UCSD-AML1 (cell line): ENCODE measurements around the gene IRAK2.
A peak's percentile ranks its signal among the peaks of the same experiment; 100 is the strongest.
"Not testable (repeated sequence)": the region's sequence is repeated elsewhere in the genome, so short reads cannot be mapped to it uniquely, and the experiment has no call there.

ENCODE experiments used
- DNase-seq: peaks from one replicate; lab custom pipeline; 2025; ENCODE audit not compliant: unreplicated experiment; lab: John Stamatoyannopoulos, UW

IRAK2 gene, protein sequence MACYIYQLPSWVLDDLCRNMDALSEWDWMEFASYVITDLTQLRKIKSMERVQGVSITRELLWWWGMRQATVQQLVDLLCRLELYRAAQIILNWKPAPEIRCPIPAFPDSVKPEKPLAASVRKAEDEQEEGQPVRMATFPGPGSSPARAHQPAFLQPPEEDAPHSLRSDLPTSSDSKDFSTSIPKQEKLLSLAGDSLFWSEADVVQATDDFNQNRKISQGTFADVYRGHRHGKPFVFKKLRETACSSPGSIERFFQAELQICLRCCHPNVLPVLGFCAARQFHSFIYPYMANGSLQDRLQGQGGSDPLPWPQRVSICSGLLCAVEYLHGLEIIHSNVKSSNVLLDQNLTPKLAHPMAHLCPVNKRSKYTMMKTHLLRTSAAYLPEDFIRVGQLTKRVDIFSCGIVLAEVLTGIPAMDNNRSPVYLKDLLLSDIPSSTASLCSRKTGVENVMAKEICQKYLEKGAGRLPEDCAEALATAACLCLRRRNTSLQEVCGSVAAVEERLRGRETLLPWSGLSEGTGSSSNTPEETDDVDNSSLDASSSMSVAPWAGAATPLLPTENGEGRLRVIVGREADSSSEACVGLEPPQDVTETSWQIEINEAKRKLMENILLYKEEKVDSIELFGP

DNA sequence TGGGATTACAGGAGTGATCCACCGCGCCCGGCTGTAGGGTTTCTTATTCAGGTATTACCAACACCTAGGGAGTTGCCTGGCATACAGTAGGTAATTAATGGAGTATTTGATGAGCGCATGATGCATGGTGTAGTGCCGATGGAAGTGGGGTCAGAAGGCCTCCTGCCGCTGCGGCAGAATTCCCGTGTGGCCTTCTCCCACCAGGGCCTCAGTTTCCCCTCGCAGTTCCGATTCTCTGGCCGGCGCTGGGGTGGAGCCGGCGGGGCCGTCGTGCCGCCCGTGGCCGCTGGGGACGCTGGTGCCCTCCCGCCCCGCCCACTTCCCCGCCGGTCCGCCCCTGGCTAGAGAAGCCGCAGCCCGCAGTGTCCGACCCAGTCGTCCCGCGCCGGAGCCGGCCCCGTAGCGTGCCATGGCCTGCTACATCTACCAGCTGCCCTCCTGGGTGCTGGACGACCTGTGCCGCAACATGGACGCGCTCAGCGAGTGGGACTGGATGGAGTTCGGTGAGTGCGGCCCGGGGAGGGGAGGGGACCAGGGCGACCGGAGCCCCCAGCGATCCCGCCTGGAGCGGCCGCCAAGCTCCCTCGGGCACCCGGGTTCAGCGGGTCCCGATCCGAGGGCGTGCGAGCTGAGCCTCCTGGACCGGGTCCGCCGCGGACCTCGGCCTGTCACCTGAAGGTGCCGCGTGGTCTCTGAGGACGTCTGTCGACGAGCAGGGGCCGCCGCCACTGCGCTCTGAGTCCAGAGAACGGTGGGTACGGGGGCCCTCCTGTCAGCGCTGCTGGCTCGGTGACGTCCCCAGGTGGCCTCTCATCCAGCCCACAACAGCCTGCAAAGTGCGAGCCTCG lies at the start of gene IRAK2:
Gene IRAK2 (plus strand): TSS at position 374 of the 848 bp plus-strand sequence. CDS start 36 bp downstream, at position 410.
- DNase-seq: peak; percentile 70

DNA sequence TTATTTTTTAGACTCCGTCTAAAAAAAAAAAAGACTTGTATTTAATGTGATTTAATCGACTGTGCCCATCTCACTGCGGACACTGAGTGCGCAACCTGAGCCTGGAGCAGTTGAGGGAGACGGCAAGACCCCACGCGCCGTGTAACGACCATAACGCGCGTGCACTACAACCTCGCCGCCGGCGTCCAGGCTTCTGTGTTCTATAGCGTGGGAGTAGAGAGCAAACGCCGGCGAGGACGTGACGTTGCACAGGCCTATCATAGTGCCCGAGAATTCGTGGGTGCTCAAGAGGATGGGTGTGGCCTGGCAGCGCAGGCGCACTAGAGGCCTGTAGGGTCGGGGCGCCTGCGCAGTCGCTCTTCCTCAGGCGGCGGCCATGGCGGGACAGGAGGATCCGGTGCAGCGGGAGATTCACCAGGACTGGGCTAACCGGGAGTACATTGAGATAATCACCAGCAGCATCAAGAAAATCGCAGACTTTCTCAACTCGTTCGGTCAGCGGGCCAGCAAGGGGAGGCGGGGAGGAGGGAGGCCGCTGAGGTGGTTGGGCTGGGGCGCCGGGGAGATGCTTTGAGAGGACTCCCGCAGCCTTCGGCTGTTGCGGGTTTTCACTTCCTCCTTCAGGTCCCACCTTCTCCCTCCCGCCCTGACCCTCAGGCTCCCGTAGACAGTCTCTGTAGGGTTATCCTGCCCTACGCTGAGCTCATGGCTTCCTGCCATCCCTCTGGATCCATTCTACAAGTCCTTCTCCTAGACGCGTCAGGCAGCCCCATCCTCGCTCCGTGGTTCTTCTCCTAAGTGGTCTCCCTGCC lies 49.2 kb upstream of the IRAK2 start, which contains the start of gene BRK1:
Gene BRK1 (plus strand): TSS at position 350 of the 812 bp plus-strand sequence. CDS start 27 bp downstream, at position 377.
- DNase-seq: peak; percentile 95

DNA sequence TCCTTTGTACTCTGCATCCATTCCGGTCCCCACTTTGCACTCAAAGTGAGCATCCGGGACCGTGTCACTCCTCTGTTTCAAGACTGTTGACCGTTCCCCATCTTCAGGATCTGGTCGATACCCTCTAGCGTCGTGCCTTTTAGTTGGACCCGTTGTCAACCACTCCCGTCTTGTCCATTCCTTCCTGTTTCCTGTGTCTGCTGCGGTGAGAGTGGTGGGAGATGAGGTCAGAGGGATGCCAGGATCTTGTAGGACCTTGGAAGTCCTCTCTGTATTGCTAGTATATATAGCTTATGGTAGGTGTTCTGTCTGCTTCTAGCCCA lies 48.6 kb upstream of the IRAK2 start:
- peak; percentile 73 for DNase-seq

DNA sequence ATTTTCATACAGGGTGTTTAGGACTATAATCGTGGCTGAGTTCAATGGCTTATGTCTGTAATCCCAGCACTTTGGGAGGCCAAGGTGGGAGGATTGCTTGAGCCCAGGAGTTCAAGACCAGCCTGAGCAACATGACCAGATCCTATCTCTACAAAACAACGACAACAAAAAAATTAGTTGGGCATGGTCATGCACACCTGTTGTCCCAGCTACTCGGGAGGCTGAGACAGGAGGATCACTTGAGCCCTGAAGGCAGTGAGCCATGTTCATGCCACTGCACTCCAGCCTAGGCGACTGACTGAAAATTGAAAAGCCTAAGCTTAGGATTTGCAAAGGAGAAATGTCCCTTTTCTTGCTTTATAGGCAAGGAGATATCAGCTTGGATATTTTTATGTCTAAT lies 47.8 kb upstream of the IRAK2 start:
- DNase-seq: no peak

DNA sequence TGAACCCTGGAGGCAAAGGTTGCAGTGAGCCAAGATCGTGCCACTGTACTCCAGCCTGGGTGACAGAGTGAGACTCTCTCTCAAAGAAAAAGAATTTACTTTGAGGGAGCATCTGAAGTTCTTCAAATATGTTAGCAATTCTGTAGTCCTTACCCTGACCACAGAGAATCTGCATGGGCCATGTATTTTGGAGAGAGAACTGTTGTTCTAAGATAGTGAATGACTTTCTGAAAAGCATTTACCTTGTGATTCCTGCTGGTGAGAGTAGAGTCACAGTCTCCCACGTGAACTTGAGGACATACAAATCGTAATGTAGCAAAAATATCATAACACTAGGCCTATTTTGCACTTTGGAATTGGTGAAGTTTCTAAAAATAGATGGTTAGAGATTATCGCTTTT lies 45.3 kb upstream of the IRAK2 start:
- DNase-seq: no peak

DNA sequence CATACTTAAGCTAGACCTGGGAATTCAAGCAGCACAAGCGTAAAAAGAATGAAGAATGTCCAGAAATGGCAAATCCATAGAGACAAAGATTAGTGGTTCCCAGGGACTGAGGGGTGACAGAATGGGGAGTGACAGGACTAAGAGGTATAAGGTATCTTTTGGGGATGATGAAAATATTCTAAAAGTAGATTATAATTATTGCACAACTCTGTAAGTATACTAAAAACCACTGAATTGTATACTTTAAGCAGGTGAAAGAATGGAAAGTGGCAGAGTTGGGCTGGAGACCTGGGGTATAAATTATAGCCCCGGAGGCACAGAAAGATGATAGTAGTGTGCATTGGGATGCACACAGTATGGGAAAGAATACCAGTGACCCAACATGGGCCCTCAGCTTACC lies 43.7 kb upstream of the IRAK2 start:
- DNase-seq: no peak

DNA sequence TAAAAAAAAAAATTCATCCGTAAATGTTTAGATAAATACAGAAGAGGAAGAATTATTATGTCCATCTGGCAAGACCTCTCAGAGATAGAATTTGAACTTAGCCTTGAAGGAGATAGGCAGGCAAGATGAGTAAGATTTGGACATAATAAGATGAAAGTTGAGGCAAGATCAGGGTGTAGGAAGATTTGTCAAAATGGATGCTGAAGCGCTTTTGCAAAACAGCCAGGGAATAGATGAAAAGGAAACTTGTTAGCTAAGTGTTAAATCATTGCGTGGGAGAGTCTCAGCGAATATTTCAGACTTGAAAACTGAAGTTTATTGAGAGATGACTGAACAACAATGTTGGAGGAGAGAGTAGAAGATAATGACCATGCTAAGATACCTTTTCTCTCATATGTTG lies 42.0 kb upstream of the IRAK2 start:
- no peak for DNase-seq

DNA sequence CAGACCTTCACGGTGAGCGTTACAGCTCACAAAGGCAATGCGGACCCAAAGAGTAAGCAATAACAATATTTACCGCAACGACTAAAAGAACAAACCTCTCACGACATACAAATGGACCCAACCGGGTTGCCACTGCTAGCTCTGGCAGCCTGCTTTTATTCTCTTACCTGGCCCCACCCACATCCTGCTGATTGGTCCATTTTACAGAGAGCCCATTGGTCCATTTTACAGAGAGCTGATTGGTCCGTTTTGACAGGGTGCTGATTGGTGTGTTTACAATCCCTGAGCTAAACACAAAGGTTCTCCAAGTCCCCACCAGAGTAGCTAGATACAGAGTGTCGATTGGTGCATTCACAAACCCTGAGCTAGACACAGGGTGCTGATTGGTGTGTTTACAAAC lies 28.8 kb upstream of the IRAK2 start:
- not testable (repeated sequence) for DNase-seq

DNA sequence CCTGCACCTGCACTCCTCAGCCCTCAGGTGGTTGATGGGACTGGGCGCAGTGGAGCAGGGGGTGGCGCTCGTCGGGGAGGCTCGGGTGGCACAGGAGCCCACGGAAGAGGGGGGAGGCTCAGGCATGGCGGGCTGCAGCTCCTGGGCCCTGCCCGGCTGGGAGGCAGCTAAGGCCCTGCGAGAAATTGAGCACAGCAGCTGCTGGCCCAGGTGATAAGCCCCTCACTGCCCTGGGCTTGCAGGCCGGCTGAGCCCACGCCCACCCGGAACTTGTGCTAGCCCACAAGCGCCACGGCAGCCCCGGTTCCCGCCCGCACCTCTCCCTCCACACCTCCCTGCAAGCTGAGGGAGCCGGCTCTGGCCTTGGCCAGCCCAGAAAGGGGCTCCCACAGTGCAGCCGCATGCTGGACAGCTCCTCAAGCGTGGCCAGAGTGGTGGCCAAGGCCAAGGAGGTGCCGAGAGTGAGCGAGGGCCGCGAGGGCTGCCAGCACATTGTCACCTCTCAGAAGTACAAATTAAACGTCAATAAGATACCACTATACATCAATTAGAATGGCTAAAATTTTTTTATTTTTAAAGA lies 28.2 kb upstream of the IRAK2 start:
- DNase-seq: no peak

DNA sequence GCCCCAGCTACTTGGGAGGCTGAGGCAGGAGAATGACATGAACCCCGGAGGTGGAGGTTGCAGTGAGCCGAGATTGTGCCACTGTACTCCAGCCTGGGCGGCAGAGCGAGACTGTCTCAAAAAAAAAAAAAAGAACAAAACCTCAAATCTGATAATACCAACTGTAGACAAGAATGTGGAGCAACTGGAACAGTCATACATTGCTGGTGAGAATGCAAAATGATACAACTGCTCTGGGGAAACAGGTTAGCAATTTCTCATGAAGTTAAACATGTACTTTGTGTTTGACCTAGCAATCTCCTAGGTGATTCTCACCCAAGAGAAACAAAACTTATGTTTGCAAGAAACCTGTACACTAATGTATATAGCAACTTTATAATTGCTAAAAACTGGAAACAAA lies 27.5 kb upstream of the IRAK2 start:
- DNase-seq: no peak

DNA sequence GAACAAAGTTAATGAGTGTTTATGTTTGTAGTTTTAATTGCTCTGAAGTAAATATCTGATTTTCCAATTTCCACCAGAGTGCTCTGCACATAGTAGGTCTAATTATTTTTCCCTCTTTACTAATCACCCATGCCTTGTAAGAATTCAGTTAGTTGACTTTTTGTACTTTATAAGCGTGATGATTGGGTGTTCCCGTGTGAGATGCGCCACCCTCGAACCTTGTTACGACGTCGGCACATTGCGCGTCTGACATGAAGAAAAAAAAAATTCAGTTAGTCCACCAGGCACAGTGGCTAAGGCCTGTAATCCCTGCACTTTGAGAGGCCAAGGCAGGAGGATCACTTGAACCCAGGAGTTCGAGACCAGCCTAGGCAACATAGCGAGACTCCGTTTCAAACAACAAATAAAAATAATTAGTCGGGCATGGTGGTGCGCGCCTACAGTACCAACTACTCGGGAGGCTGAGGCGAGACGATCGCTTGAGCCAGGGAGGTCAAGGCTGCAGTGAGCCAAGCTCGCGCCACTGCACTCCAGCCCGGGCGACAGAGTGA lies 23.6 kb upstream of the IRAK2 start:
- DNase-seq: no peak

DNA sequence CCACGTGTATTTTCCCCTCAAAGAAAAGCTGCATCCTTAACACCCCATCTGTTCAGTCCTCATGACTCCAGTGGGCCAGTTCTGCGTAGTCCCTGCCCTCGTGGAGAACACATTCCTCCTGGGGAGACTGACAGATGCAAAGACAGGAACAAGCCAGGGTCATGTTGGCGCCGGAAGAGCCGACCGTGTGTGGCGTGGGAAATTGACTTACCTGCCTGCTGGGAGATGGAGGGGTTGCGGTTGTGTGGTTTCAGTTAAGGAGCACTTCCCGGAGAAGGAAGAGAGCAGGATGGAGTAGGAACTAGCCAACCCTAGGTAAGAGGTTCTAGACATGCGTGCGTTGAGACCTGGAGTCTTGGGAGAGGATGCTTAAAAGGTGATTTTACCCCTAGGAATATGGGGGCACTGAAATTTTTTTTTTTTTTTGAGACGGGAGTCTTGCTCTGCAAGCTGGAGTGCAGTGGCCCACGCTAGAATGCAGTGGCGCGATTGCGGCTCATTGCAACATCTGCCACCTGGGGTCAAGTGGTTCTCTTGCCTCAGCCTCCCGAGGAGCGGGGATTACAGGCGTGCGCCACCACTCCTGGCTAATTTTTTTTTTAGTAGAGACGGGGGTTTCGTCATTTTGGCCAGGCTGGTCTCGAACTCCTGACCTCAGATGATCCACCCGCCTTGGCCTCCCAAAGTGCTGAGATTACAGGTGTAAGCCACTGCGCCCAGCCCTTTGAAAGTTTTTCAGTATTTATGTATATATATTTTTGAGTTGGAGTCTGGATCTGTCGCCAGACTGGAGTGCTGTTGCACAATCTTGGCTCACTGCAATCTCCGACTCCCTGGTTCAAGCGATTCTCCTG lies 21.8 kb upstream of the IRAK2 start:
- peak; percentile 45 for DNase-seq

DNA sequence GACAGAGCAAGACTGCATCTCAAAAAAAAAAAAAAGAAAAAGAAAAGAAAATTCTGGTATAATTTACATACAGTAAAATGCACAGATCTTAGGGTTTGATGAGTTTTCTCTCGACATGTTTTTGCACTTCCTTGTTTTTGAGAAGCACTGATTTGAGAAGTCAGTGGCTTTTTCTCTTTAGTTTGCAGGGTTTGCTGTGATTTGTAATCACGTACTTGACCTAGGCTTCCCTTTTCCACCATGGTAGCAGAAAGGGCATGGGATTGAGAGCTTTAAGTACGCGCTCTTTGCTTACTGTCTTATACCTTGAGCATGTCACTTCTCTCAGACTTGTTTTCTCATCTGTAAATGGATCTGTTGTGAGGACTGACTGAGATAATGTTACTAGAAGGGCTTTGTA lies 19.0 kb upstream of the IRAK2 start:
- DNase-seq: no peak

DNA sequence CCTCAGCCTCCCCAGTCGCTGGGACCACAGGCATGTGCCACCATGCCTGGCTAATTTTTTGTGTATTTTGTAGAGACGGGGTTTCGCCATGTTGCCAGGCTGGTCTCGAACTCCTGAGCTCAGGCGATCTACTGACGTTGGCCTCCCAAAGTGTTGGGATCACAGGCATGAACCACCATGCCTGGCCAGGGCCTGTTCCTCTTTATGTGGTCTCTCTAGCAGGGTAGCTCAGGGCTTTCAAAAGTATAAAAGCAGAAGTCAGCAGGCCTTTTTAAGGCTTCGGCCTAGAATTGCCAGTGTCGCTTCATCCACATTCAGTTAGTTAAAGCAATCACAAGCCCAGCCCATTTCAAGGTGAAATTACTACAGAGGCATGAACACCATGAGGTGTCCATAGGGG lies 15.5 kb upstream of the IRAK2 start:
- DNase-seq: no peak

DNA sequence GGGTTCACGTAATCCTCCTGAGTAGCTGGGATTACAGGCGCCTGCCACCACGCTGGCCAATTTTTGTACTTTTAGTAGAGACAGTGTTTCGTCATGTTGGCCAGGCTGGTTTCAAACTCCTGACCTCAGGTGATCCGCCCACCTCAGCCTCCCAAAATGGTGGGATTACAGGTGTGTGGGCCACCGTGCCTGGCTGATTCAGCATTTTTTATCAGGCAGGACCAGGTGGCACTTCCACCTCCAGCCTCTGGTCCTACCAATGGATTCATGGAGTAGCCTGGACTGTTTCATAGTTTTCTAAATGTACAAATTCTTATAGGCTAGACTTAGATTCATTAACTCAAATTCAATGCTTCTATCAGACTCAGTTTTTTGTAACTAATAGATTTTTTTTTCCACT lies 13.7 kb upstream of the IRAK2 start:
- no peak for DNase-seq

DNA sequence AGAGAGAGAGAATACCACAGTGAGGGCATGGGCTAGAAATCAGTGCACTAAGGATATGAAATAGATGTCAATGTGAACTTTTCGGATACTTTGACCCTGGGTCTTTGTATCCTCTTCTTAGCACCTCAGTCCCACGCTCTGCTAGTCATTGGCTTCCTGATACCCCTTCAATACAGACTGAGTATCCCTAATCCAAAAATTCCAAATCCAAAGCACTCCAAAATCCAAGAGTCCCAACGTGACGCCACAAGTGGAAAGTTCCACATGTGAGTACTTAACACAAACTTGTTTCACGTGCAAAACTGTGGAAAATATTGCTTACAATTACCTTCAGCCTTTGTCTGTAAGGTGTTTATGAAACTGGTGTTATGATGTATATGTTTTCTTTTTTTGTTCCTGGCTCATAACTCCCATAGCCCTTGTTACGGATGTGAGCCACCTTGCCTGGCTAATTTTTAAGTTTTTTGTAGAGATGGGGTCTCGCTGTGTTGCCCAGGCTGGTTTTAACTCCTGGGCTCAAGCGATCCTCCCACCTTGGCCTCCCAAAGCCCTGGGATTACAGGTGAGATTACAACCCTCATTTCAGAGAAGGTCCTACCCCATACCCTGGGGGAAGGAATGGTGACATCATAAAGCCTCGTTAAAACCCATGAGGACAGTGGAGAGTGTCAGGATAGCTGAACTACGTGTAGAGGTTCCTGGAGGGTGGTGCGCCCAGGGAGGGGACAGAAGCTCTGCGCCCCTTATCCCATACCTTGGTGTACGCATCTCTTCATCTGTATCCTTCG lies 10.2 kb upstream of the IRAK2 start:
- no peak for DNase-seq

DNA sequence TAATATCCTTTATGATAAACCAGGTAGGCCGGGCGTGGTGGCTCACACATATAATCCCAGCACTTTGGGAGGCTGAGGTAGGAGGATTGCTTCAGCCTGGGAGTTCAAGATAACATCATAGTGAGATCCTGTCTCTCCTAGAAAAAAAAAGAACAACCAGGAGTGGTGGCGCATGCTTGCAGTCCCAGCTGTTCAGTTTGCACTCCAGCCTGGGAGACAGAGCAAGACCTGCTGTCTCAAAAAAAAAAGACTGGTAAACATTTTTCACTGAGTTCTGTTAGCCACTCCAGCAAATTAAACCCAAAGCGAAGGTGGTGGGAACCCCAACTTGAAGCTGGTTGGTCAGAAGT lies 9.6 kb upstream of the IRAK2 start:
- no peak for DNase-seq

DNA sequence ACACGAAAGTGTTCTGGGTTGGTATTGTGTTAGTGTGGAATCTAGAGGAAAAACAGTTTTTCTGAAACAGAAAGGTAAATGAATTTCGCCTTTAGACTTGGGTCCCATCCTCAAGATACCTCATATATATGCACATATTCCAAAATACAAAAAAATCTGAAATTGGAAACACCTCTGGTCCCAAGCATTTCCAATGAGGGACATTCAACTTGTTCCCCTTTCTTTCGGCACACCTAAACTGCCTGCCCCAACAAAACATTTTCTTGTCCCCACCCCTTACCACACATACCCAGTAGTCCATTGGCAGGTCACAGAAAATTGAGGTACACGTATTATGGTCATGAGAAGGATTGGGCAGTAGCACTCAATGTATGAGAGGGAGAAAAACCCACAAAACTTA lies 9.1 kb upstream of the IRAK2 start:
- DNase-seq: no peak

DNA sequence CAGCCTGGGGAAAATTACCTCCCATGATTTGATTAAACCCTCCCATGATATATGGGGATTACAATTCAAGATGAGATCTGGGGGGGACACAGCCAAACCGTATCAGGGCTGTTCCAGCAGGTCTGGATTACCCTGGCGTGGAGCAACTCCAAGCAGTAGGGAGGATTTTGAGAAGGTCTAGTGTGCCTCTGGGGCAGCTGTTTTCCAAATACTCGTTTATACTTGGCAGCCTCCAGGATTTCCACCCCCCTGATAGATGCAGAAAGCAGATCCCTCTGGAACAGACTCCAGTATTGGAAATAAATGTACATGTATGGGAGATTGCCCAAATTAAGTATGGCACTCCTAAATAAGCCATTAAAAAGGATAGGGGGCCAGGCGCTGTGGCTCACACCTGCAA lies 7.7 kb upstream of the IRAK2 start:
- no peak for DNase-seq
